Cardiac muscle cell (in vitro differentiated cells and primary cell): ENCODE data around the gene TNFRSF17. TPM values are rescaled to one million over a fixed set of nuclear protein-coding genes. Genes with fewer than 3 reads are reported as not detected.
"Not testable (repeated sequence)": the region's sequence is repeated elsewhere in the genome, so short reads cannot be mapped to it uniquely, and the experiment has no call there.

Experiments
- DNase-seq, 2 donors: peaks; one replicate each; pipeline versions ENCODE4 v3.0.0 to v3.0.0-alpha.2; 2010 to 2017; ENCODE audit warnings: low read depth in 1 of 2, low spot score in 1 of 2
- H3K27ac ChIP-seq: fragments of 200-600 bp; sonication (generic); 2 replicates; pipeline ENCODE4 v1.5.1; 2016
- H3K27me3 ChIP-seq: fragments of 200-600 bp; sonication (generic); 2 replicates; pipeline ENCODE4 v1.6.0; 2016; ENCODE audit warnings: control low read depth
- H3K36me3 ChIP-seq: fragments of 200-600 bp; sonication (generic); 2 replicates; pipeline ENCODE4 v1.5.1; 2016; ENCODE audit warnings: control low read depth
- H3K4me1 ChIP-seq: fragments of 200-600 bp; sonication (generic); 2 replicates; pipeline ENCODE4 v1.8.1; 2017; ENCODE audit warnings: low read depth, mild to moderate bottlenecking, mixed run types
- H3K4me3 ChIP-seq: fragments of 200-600 bp; sonication (generic); 2 replicates; pipeline ENCODE4 v1.5.1; 2016; ENCODE audit warnings: mild to moderate bottlenecking
- H3K9me3 ChIP-seq: fragments of 200-600 bp; sonication (generic); 2 replicates; pipeline ENCODE4 v1.5.1; 2017; ENCODE audit warnings: low read depth, mild to moderate bottlenecking, control low read depth
- CTCF ChIP-seq: IDR thresholded peaks from 2 replicates; pipeline ENCODE4 v1.5.1; 2012; ENCODE audit warnings: low read depth, mild to moderate bottlenecking, low read length
- polyA plus RNA-seq: library from polyadenylated mRNA; unstranded; fragments of >200 nt; fragmentation: Nextera tagmentation; extraction: Ambion mirVana; gene quantifications from 2 replicates; pipeline ENCODE4 v1.2.1, GENCODE V29; 2016
- total RNA-seq: library from RNA; depleted of rRNA; stranded (reverse); fragments of >200 nt; gene quantifications from 2 replicates; pipeline ENCODE4 v1.2.3, GENCODE V29; 2016

TNFRSF17 gene
- total and polyA plus RNA-seq, 2 experiments from 2014 or later: not detected

GRCh38 chr16:11946433-11946832 is 18.6 kb upstream of the TNFRSF17 start:
- no peaks in the 10 kb centered on the region for H3K27me3 ChIP-seq
- H3K9me3 ChIP-seq: no peaks in the 10 kb centered on the region
- peak in 1 of 2 donors; percentile 16 for DNase-seq
- no peaks in the 10 kb centered on the region for H3K36me3 ChIP-seq
- TF ChIP-seq CTCF: no peak
- no peak overlapping the region for H3K4me3 ChIP-seq
- no peak overlapping the region for H3K27ac ChIP-seq
- H3K4me1 ChIP-seq: no peaks in the 10 kb centered on the region

DNA sequence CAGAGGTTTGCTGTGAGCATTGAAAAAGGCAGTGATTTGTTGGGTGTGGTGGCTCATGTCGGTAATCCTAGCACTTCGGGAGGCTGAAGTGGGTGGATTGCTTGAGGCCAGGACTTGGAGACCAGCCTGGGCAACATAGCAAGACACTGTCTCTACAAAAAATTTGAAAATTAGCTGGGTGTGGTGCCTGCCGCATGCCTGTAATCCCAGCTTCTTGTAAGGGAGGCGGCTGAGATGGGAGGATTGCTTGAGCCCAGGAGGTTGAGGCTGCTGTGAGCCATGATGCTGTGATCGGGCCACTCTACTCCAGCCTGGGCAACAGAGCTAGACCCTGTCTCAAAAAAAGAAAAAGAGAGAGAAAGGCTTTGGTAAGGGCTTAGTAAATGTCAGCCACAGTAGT is 16.2 kb upstream of the TNFRSF17 start:
- no peak for TF ChIP-seq CTCF
- H3K9me3 ChIP-seq: no peaks in the 10 kb centered on the region
- H3K27ac ChIP-seq: no peak overlapping the region
- no peaks in the 10 kb centered on the region for H3K27me3 ChIP-seq
- H3K4me3 ChIP-seq: no peak overlapping the region
- H3K4me1 ChIP-seq: no peaks in the 10 kb centered on the region
- no peaks in the 10 kb centered on the region for H3K36me3 ChIP-seq
- no peak for DNase-seq

DNA sequence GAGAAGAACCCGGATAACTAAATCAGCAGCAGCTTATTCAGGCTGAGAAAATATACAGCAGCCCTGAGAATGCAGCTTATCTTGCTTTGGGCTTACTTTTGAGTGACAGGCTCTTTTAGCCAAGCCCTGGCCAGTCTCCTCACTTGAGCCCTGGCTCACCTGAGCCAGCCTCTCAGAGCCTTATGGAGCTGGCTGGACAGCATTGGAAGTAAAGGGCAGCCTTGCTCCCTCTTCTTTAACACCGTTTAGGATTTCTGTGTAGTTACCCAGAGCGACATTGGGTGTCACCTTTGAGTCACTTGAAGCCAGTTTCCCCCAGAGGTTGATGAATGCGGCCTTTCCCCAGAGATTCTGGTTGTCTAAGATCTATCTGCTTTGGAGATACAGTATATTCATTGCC is 15.5 kb upstream of the TNFRSF17 start:
- DNase-seq: peak; percentile 46 to 77
- no peaks in the 10 kb centered on the region for H3K36me3 ChIP-seq

GRCh38 chr16:11950388-11950787 is 14.6 kb upstream of the TNFRSF17 start:
- H3K27me3 ChIP-seq: no peaks in the 10 kb centered on the region
- no peaks in the 10 kb centered on the region for H3K36me3 ChIP-seq
- TF ChIP-seq CTCF: no peak
- DNase-seq: no peak
- no peaks in the 10 kb centered on the region for H3K4me1 ChIP-seq
- no peaks in the 10 kb centered on the region for H3K9me3 ChIP-seq
- no peak overlapping the region for H3K27ac ChIP-seq
- H3K4me3 ChIP-seq: no peak overlapping the region

More for the DNA sequence above, 15.5 kb upstream of the TNFRSF17 start:
- Histone ChIP-seq H3K27ac (no peak overlapping the region), H3K4me3 (no peak overlapping the region), H3K27me3 (no peaks in the 10 kb centered on the region), H3K9me3 (no peaks in the 10 kb centered on the region), H3K4me1 (no peaks in the 10 kb centered on the region)
- peak; percentile 46 for TF ChIP-seq CTCF

DNA sequence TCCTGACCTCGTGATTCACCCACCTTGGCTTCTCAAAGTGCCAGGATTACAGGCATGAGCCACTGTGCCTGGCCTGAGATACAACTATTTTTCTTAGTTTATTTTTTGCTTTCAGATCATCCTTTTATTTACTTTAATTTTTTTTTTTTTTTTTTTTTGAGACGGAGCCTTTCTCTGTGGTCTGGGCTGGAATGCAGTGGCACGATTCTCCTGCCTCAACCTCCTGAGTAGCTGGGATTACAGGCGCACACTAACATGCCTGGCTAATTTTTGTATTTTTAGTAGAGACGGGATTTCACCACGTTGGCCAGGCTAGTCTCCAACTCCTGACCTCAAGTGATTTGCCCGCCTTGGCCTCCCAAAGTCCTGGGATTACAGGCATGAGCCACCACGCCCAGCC is 11.4 kb upstream of the TNFRSF17 start:
- H3K27me3 ChIP-seq, DNase-seq, H3K36me3 ChIP-seq, H3K4me1 ChIP-seq, H3K4me3 ChIP-seq, H3K27ac ChIP-seq, H3K9me3 ChIP-seq: not testable (repeated sequence)

- Histone ChIP-seq H3K27me3 (no peaks in the 10 kb centered on the region), H3K27ac (no peak overlapping the region), H3K36me3 (no peaks in the 10 kb centered on the region), H3K9me3 (no peaks in the 10 kb centered on the region), H3K4me1 (no peaks in the 10 kb centered on the region), H3K4me3 (no peak overlapping the region)
- DNase-seq: peak in 1 of 2 donors; percentile 71
- TF ChIP-seq CTCF: no peak
Observed at GRCh38 chr16:11955713-11956123, 9.3 kb upstream of the TNFRSF17 start.
